ENCODE data around the gene CLIC3.

- no peak for TF ChIP-seq CTCF (IDR thresholded peaks at IDR 0.05; ENCODE audit: insufficient read depth, low read depth, low read length)
- TF ChIP-seq EZH2 (IDR thresholded peaks at IDR 0.05; ENCODE audit: insufficient read depth, low read length) = no peak
These were observed 14.7 kb downstream of the CLIC3 start for GRCh38 chr9:136981588-136982231.
